ENCODE data around the gene DLGAP1.

The DLGAP1 gene

GRCh38 chr18:3594760-3595368 lies 860.2 kb downstream of the DLGAP1 start:
- WGBS (ENCODE audit: insufficient coverage) = 31% methylated on average over 7 of the region's 8 CpGs
- POLR2A ChIA-PET = interaction anchor here (0.5 to 1.9 kb wide), 9 partner anchors 8 to 349 kb away, joined by 3 to 19 read pairs (median 4); no protein-coding TSS in a partner anchor

GRCh38 chr18:3593904-3594759 lies 861.0 kb downstream of the DLGAP1 start:
- peaks cover 0 to 4% (median 0%) of the 10 kb centered on the region in 4 experiments for H3K36me3 ChIP-seq (ENCODE audit: control insufficient read depth in 4 of 4, insufficient read depth in 4 of 4, low read length in 3 of 4)
- H3K9me3 ChIP-seq (ENCODE audit: control extremely low read depth in 1 of 5, control insufficient read depth in 4 of 5, insufficient read depth in 2 of 5, low read depth in 1 of 5, low read length in 4 of 5) = no peaks in the 10 kb centered on the region
- ChIA-PET CTCF (interaction anchor here (0.7 to 9.4 kb wide), 33 partner anchors 9 to 347 kb away, joined by 3 to 72 read pairs (median 4); no protein-coding TSS in a partner anchor), POLR2A (interaction anchor here (0.5 to 1.9 kb wide), 9 partner anchors 9 to 327 kb away, joined by 3 to 19 read pairs (median 5); no protein-coding TSS in a partner anchor)
- WGBS (ENCODE audit: insufficient coverage) = 0% methylated on average over 6 of the region's 17 CpGs
- DNase-seq = peak; percentile 97 to 98 (median 97)
- peak overlapping the region; percentile 21 to 84 (median 72) for H3K4me3 ChIP-seq (ENCODE audit: control insufficient read depth in 1 of 7, extremely low read depth in 1 of 7, insufficient read depth in 4 of 7, low read depth in 2 of 7, low read length in 6 of 7)
- peaks cover 26 to 67% (median 53%) of the 10 kb centered on the region in 4 experiments for H3K4me1 ChIP-seq (ENCODE audit: control extremely low read depth in 1 of 4, control insufficient read depth in 4 of 4, insufficient read depth in 4 of 4, low read length in 3 of 4)
- H3K27me3 ChIP-seq (replicated peaks in 2 of 5; ENCODE audit: control insufficient read depth in 4 of 5, insufficient read depth in 5 of 5, low read length in 4 of 5) = no peaks in the 10 kb centered on the region
- H3K27ac ChIP-seq (ENCODE audit: insufficient read depth in 1 of 2, low read depth in 1 of 2, low read length in 2 of 2, poor library complexity in 1 of 2, severe bottlenecking in 2 of 2) = peak overlapping the region; percentile 82 to 92

More at GRCh38 chr18:3594760-3595368, 860.2 kb downstream of the DLGAP1 start:
- Histone ChIP-seq H3K36me3 (ENCODE audit: control insufficient read depth in 4 of 4, insufficient read depth in 4 of 4, low read length in 3 of 4) (peaks cover 0 to 4% (median 0%) of the 10 kb centered on the region in 4 experiments), H3K27me3 (replicated peaks in 2 of 5; ENCODE audit: control insufficient read depth in 4 of 5, insufficient read depth in 5 of 5, low read length in 4 of 5) (no peaks in the 10 kb centered on the region), H3K4me1 (ENCODE audit: control extremely low read depth in 1 of 4, control insufficient read depth in 4 of 4, insufficient read depth in 4 of 4, low read length in 3 of 4) (peaks cover 26 to 67% (median 54%) of the 10 kb centered on the region in 4 experiments), H3K9me3 (ENCODE audit: control extremely low read depth in 1 of 5, control insufficient read depth in 4 of 5, insufficient read depth in 2 of 5, low read depth in 1 of 5, low read length in 4 of 5) (no peaks in the 10 kb centered on the region), H3K27ac (ENCODE audit: insufficient read depth in 1 of 2, low read depth in 1 of 2, low read length in 2 of 2, poor library complexity in 1 of 2, severe bottlenecking in 2 of 2) (peak overlapping the region; percentile 82 to 92), H3K4me3 (ENCODE audit: control insufficient read depth in 1 of 7, extremely low read depth in 1 of 7, insufficient read depth in 4 of 7, low read depth in 2 of 7, low read length in 6 of 7) (peak overlapping the region; percentile 21 to 84 (median 72))
- peak; percentile 24 to 56 (median 45) for DNase-seq
- CTCF ChIA-PET = interaction anchor here (1.0 to 9.4 kb wide), 24 partner anchors 9 to 316 kb away, joined by 3 to 72 read pairs (median 4); no protein-coding TSS in a partner anchor

GRCh38 chr18:3593381-3593903 lies 861.7 kb downstream of the DLGAP1 start:
- Histone ChIP-seq H3K36me3 (ENCODE audit: control insufficient read depth in 4 of 4, insufficient read depth in 4 of 4, low read length in 3 of 4) (peaks cover 0 to 4% (median 0%) of the 10 kb centered on the region in 4 experiments), H3K4me1 (ENCODE audit: control extremely low read depth in 1 of 4, control insufficient read depth in 4 of 4, insufficient read depth in 4 of 4, low read length in 3 of 4) (peaks cover 26 to 62% (median 53%) of the 10 kb centered on the region in 4 experiments), H3K27ac (ENCODE audit: insufficient read depth in 1 of 2, low read depth in 1 of 2, low read length in 2 of 2, poor library complexity in 1 of 2, severe bottlenecking in 2 of 2) (peak overlapping the region; percentile 82 to 92), H3K9me3 (ENCODE audit: control extremely low read depth in 1 of 5, control insufficient read depth in 4 of 5, insufficient read depth in 2 of 5, low read depth in 1 of 5, low read length in 4 of 5) (no peaks in the 10 kb centered on the region), H3K27me3 (replicated peaks in 2 of 5; ENCODE audit: control insufficient read depth in 4 of 5, insufficient read depth in 5 of 5, low read length in 4 of 5) (no peaks in the 10 kb centered on the region), H3K4me3 (ENCODE audit: control insufficient read depth in 1 of 7, extremely low read depth in 1 of 7, insufficient read depth in 4 of 7, low read depth in 2 of 7, low read length in 6 of 7) (peak overlapping the region in 6 of 7 experiments; percentile 64 to 84 (median 70))
- WGBS (ENCODE audit: insufficient coverage) = 0% methylated on average over 6 of the region's 11 CpGs
- CTCF ChIA-PET = interaction anchor here (0.7 to 9.4 kb wide), 24 partner anchors 8 to 346 kb away, joined by 3 to 72 read pairs (median 4); no protein-coding TSS in a partner anchor
- DNase-seq = peak in 2 of 3 donors; percentile 74 to 86
- POLR2A ChIA-PET = interaction anchor here (1.3 to 1.9 kb wide), 4 partner anchors 10 to 145 kb away, joined by 5 to 19 read pairs (median 6); no protein-coding TSS in a partner anchor

GRCh38 chr18:3592864-3593263 lies 862.2 kb downstream of the DLGAP1 start:
- Histone ChIP-seq H3K27me3 (replicated peaks in 2 of 5; ENCODE audit: control insufficient read depth in 4 of 5, insufficient read depth in 5 of 5, low read length in 4 of 5) (no peaks in the 10 kb centered on the region), H3K4me1 (ENCODE audit: control extremely low read depth in 1 of 4, control insufficient read depth in 4 of 4, insufficient read depth in 4 of 4, low read length in 3 of 4) (peaks cover 26 to 56% (median 50%) of the 10 kb centered on the region in 4 experiments), H3K36me3 (ENCODE audit: control insufficient read depth in 4 of 4, insufficient read depth in 4 of 4, low read length in 3 of 4) (peaks cover 0 to 4% (median 0%) of the 10 kb centered on the region in 4 experiments), H3K4me3 (ENCODE audit: control insufficient read depth in 1 of 7, extremely low read depth in 1 of 7, insufficient read depth in 4 of 7, low read depth in 2 of 7, low read length in 6 of 7) (peak overlapping the region in 5 of 7 experiments; percentile 67 to 84 (median 72)), H3K9me3 (ENCODE audit: control extremely low read depth in 1 of 5, control insufficient read depth in 4 of 5, insufficient read depth in 2 of 5, low read depth in 1 of 5, low read length in 4 of 5) (no peaks in the 10 kb centered on the region), H3K27ac (ENCODE audit: insufficient read depth in 1 of 2, low read depth in 1 of 2, low read length in 2 of 2, poor library complexity in 1 of 2, severe bottlenecking in 2 of 2) (peak overlapping the region in 1 of 2 experiments; percentile 92)
- ChIA-PET CTCF (interaction anchor here (1.3 to 9.4 kb wide), 4 partner anchors 73 to 296 kb away, joined by 3 to 72 read pairs (median 6); no protein-coding TSS in a partner anchor), POLR2A (interaction anchor here (1.9 kb wide), 1 partner anchor 10 kb away, joined by 7 read pairs; no protein-coding TSS in a partner anchor)
- WGBS (ENCODE audit: insufficient coverage) = 80% methylated on average over 2 of the region's 6 CpGs
- no peak for DNase-seq

GRCh38 chr18:3590096-3590630 lies 864.9 kb downstream of the DLGAP1 start:
- WGBS (ENCODE audit: insufficient coverage) = 98% methylated on average over 6 of the region's 8 CpGs
- Histone ChIP-seq H3K27me3 (replicated peaks in 2 of 5; ENCODE audit: control insufficient read depth in 4 of 5, insufficient read depth in 5 of 5, low read length in 4 of 5) (no peaks in the 10 kb centered on the region), H3K36me3 (ENCODE audit: control insufficient read depth in 4 of 4, insufficient read depth in 4 of 4, low read length in 3 of 4) (no peaks in the 10 kb centered on the region), H3K27ac (ENCODE audit: insufficient read depth in 1 of 2, low read depth in 1 of 2, low read length in 2 of 2, poor library complexity in 1 of 2, severe bottlenecking in 2 of 2) (no peak overlapping the region), H3K4me1 (ENCODE audit: control extremely low read depth in 1 of 4, control insufficient read depth in 4 of 4, insufficient read depth in 4 of 4, low read length in 3 of 4) (peaks cover 15 to 34% (median 29%) of the 10 kb centered on the region in 4 experiments), H3K9me3 (ENCODE audit: control extremely low read depth in 1 of 5, control insufficient read depth in 4 of 5, insufficient read depth in 2 of 5, low read depth in 1 of 5, low read length in 4 of 5) (no peaks in the 10 kb centered on the region), H3K4me3 (ENCODE audit: control insufficient read depth in 1 of 7, extremely low read depth in 1 of 7, insufficient read depth in 4 of 7, low read depth in 2 of 7, low read length in 6 of 7) (no peak overlapping the region)
- DNase-seq = no peak
- ChIA-PET CTCF (interaction anchor here (0.9 to 9.4 kb wide), 3 partner anchors 75 to 311 kb away, joined by 3 to 72 read pairs (median 3); no protein-coding TSS in a partner anchor), POLR2A (no interaction called here)
